ENCODE measurements around the gene ELF1.

The ELF1 gene

GRCh38 chr13:40984668-40985366 is 34.3 kb downstream of the ELF1 start:
- no peak for DNase-seq (ENCODE audit: extremely low read depth, low read depth)

DNA sequence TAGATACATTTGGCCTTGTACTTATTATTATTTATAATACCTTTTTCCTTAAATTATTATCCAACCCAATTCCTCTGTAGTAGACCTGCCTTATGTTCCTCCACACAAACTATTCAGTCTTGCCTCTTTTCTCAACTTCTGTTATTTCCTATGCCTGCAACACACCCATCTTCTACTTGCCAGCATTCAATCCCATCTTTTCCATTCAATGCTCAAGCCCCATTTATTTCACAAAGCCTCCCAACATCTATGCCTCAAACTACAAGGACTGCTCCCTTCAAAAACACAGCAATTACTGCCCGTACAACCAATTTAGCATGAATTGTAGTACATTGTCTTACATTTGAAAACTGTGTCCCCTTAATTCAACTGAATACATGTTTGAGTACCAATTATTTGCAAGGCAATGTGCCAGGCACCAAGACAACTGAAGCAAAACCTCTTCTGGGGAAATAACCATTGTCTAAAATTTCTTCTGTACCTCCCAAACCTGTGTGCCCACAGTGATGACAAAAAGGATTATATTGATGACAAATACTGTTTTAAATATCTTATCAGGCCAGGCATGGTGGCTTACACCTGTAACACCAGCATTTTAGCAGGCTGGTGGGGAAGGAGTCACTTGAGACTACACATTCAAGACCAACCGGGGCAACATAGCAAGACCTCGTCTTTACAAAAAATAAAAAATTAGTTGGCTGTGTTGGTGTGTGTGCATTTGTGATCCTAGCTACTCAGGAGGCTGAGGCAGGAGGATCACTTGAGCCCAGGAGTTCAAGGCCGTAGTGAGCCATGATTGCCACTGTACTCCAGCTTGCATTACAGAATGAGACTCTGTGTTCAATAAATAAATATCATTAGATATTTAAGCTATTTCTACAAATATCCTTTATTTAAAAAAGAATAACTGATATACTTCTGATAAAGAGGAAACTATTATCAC is 35.1 kb downstream of the ELF1 start:
- no peak for DNase-seq (ENCODE audit: extremely low read depth, low read depth)
- TF ChIP-seq CTCF (IDR thresholded peaks at IDR 0.05; ENCODE audit: low read depth, low read length): no peak

More at GRCh38 chr13:40984668-40985366, 34.3 kb downstream of the ELF1 start:
- TF ChIP-seq CTCF (IDR thresholded peaks at IDR 0.05; ENCODE audit: low read depth, low read length): no peak

DNA sequence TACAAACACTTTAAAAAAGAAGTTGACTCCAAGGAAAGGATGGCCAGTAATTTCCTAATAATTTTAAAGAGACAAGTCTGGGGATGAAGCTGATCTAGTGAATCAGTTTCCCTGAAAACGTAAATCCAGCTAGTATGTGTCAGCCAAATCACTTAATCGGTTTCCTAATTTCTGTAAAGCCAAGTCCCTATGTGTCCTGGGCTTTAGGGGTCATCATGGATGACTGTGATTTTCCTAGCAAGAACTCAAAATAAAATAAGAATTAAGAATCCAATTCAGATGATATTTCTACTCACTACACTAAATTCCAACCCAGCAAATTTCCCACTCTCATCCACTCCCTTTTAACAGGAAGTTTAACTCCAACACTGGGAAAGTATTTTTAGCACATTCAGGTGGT is 35.9 kb downstream of the ELF1 start:
- no peak for TF ChIP-seq CTCF (IDR thresholded peaks at IDR 0.05; ENCODE audit: low read depth, low read length)
- no peak for DNase-seq (ENCODE audit: extremely low read depth, low read depth)

DNA sequence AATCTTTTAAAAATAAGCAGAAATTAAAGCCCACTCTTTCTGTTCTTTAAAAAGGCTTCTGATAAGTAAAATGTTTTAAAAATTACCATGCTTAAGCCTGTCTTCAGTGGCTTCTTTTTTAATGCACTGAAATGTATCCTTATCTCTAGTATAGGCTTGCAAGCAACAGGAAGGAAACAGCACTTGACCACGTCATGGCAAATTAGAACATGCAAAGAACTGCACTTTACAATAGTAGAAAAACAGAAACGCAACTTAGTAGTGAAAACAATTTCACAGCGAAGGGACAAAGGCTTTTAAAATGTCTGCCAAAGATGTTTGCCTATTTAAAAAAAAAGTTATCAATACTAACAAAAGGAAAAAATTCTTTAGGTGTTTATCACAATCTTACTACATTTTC is 36.3 kb downstream of the ELF1 start:
- TF ChIP-seq CTCF (IDR thresholded peaks at IDR 0.05; ENCODE audit: low read depth, low read length): no peak
- DNase-seq (ENCODE audit: extremely low read depth, low read depth): no peak

DNA sequence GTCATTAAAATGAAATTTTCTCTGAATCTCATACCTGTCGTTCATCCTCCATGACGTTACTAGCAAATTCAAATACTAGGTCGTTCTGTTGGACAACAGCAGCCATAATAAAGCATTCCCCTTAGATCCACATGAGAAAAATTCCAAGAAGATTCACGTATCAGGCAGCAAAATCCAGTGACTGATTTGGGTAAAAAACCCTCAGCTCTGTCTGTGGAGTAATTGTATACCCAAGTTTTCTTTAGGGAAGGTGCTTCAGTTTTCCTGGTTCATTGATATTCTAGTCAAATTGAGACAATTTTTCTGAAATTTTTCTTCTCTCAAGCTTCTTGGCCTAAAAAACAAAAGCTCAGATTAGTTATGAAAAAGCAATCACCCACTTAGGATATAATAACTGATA is 37.2 kb downstream of the ELF1 start:
- DNase-seq (ENCODE audit: extremely low read depth, low read depth): no peak
- TF ChIP-seq CTCF (IDR thresholded peaks at IDR 0.05; ENCODE audit: low read depth, low read length): no peak

GRCh38 chr13:40981361-40981760 is 37.8 kb downstream of the ELF1 start:
- no peak for TF ChIP-seq CTCF (IDR thresholded peaks at IDR 0.05; ENCODE audit: low read depth, low read length)
- no peak for DNase-seq (ENCODE audit: extremely low read depth, low read depth)

DNA sequence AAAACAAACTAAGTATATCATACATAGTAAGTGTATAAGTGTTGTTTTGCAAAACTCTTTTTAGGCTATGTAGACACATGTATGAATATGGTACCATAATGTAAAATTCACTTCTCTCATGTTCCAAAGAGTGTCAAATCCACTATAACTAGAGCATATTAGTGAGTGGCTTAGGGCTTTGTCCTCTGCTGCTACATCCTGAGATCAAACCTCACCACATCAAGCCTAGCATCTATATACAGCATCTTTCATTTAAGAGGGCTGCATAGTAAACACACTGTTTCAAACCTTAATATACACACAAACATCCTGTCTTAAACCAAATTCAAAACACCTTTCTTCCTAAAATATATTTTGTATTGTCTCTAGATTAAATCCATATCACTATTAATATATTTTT is 38.7 kb downstream of the ELF1 start:
- DNase-seq (ENCODE audit: extremely low read depth, low read depth): no peak

More for the DNA sequence above, 38.7 kb downstream of the ELF1 start:
- no peak for TF ChIP-seq CTCF (IDR thresholded peaks at IDR 0.05; ENCODE audit: low read depth, low read length)

Measured in AG09319 (cell line).